Vagina (tissue), 2 donors: ENCODE measurements around the gene FAM216B. TPM values are rescaled to one million over a fixed set of nuclear protein-coding genes. Genes with fewer than 3 reads are reported as not detected.

Experiments used
- DNase-seq, 2 donors: peaks; one replicate each; pipeline ENCODE4 v3.0.0-alpha.2; 2017; ENCODE audit errors: extremely low spot score in 2 of 2
- H3K27ac ChIP-seq: fragments of 200-600 bp; sonication (generic); one replicate; pipeline ENCODE4 v1.5.1; 2019
- H3K27me3 ChIP-seq: fragments of 200-600 bp; sonication (generic); one replicate; pipeline ENCODE4 v1.5.1; 2019
- H3K36me3 ChIP-seq, 2 donors: fragments of 200-600 bp; sonication (generic); one replicate each; pipeline ENCODE4 v1.5.1; 2017 to 2019
- H3K4me1 ChIP-seq: fragments of 200-600 bp; sonication (generic); one replicate; pipeline ENCODE4 v1.5.1; 2019
- H3K4me3 ChIP-seq, 2 donors: fragments of 200-600 bp; sonication (generic); 1 replicate in 1 of 2; 2 replicates in 1 of 2; pipeline ENCODE4 v1.5.1; 2016 to 2019
- H3K9me3 ChIP-seq: fragments of 200-600 bp; sonication (generic); one replicate; pipeline ENCODE4 v1.5.1; 2019
- CTCF ChIP-seq, 3 experiments: fragments of 450-650 bp in 2 of 3; fragments of 200-600 bp in 1 of 3; sonication (generic) in 1 of 3; IDR thresholded peaks; one replicate each; pipeline ENCODE4 v1.5.1; 2017 to 2019; ENCODE audit warnings: antibody characterized with exemption in 3 of 3, mild to moderate bottlenecking in 2 of 3, moderate library complexity in 2 of 3
- POLR2A ChIP-seq, 2 donors: fragments of 450-650 bp; IDR thresholded peaks; one replicate each; pipeline ENCODE4 v1.6.1; 2017; ENCODE audit warnings: antibody characterized with exemption in 2 of 2, mild to moderate bottlenecking in 2 of 2, moderate library complexity in 2 of 2
- POLR2AphosphoS5 ChIP-seq, 2 donors: sonication (generic); formaldehyde crosslinking; IDR thresholded peaks; one replicate each; pipeline ENCODE4 v1.9.0; 2017; ENCODE audit warnings: antibody characterized with exemption in 2 of 2, mild to moderate bottlenecking in 2 of 2, low read depth in 1 of 2; ENCODE audit not compliant: insufficient read depth in 1 of 2
- intact Hi-C: fragments of 100-400 bp; cut with DNase I; formaldehyde crosslinking; loops from one replicate; pipeline ENCODE4 v1.15.1; 2023
- total RNA-seq: library from RNA; depleted of rRNA; stranded (reverse); fragments of >200 nt; gene quantifications from one replicate; pipeline ENCODE4 v1.2.3, GENCODE V29; 2016

FAM216B gene
- total RNA-seq, 1 donor from 2014 or later: not detected

GRCh38 chr13:42800109-42800643 lies 18.8 kb downstream of the FAM216B start:
- Histone ChIP-seq H3K27me3 (no peaks in the 10 kb centered on the region), H3K27ac (no peak overlapping the region), H3K9me3 (no peaks in the 10 kb centered on the region), H3K36me3 (no peaks in the 10 kb centered on the region), H3K4me1 (no peaks in the 10 kb centered on the region), H3K4me3 (no peak overlapping the region)
- intact Hi-C loops: no loop called here
- no peak for TF ChIP-seq POLR2AphosphoS5 (IDR thresholded peaks at IDR 0.05; ENCODE audit: insufficient read depth in 1 of 2, low read depth in 1 of 2)
- TF ChIP-seq CTCF (IDR thresholded peaks at IDR 0.05): no peak
- no peak for TF ChIP-seq POLR2A (IDR thresholded peaks at IDR 0.05)
- no peak for DNase-seq

GRCh38 chr13:42803563-42804204 lies 22.3 kb downstream of the FAM216B start:
- H3K36me3 ChIP-seq: no peaks in the 10 kb centered on the region
- intact Hi-C loops: no loop called here

DNA sequence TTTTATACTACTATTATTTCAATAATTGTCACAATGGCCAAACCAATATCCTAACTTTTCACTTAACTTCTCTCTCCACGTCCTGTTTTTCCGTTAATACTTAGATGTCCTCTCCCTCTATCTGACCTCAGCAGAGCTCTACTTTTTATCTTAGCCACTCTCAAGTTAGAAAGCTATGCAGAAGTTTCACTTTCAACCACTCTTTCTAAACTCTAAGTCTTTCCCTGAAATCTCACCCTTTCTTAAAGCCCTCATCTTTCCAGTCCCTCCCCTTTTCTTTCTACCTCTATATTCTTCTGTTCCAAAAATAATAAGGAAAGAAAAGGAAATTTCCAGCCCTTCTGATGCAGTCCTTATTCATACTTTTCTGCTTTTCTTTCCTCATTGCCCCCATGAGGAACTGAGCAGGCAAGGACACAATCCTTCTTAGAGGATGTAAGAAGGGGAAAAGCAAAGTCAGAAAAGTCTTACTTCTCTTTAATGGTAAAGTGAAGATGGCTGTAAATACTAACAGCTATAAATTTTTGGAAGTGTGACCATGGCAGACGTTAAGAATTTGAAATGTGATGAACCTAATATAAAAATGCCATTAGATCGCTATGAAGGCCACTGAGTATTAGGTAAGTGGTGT lies 23.0 kb downstream of the FAM216B start:
- H3K27me3 ChIP-seq: no peaks in the 10 kb centered on the region
- H3K36me3 ChIP-seq: no peaks in the 10 kb centered on the region
- H3K4me3 ChIP-seq: no peak overlapping the region
- TF ChIP-seq POLR2AphosphoS5 (IDR thresholded peaks at IDR 0.05; ENCODE audit: insufficient read depth in 1 of 2, low read depth in 1 of 2): no peak
- no peak for TF ChIP-seq POLR2A (IDR thresholded peaks at IDR 0.05)
- no peak for TF ChIP-seq CTCF (IDR thresholded peaks at IDR 0.05)
- intact Hi-C loops: no loop called here
- H3K4me1 ChIP-seq: no peaks in the 10 kb centered on the region
- no peak for DNase-seq
- no peak overlapping the region for H3K27ac ChIP-seq
- no peaks in the 10 kb centered on the region for H3K9me3 ChIP-seq

More at GRCh38 chr13:42803563-42804204, 22.3 kb downstream of the FAM216B start:
- Histone ChIP-seq H3K9me3 (no peaks in the 10 kb centered on the region), H3K4me1 (no peaks in the 10 kb centered on the region), H3K4me3 (no peak overlapping the region), H3K27ac (no peak overlapping the region), H3K27me3 (no peaks in the 10 kb centered on the region)
- no peak for DNase-seq
- TF ChIP-seq POLR2AphosphoS5 (IDR thresholded peaks at IDR 0.05; ENCODE audit: insufficient read depth in 1 of 2, low read depth in 1 of 2): no peak
- no peak for TF ChIP-seq POLR2A (IDR thresholded peaks at IDR 0.05)
- TF ChIP-seq CTCF (IDR thresholded peaks at IDR 0.05): no peak

DNA sequence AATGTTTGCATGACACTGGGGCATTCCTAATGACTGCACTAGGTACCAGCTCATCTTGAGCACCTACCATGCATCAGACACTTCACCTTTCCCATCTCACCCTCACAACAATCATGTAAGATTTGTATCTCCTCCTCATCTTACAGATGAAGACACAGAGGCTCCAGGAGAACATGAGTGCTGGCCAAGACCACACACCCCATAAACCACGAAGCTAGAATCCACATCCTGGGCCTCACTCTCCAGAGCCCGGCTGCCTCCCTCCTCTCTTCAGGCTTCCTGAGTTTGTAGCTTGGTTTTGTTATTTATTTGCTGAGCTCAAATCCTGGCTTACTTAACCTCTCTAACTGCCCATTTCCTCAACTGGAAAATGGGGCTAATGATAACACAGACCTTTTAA lies 25.9 kb downstream of the FAM216B start:
- TF ChIP-seq POLR2A (IDR thresholded peaks at IDR 0.05): no peak
- no peak for TF ChIP-seq POLR2AphosphoS5 (IDR thresholded peaks at IDR 0.05; ENCODE audit: insufficient read depth in 1 of 2, low read depth in 1 of 2)
- TF ChIP-seq CTCF (IDR thresholded peaks at IDR 0.05): no peak
- H3K4me1 ChIP-seq: no peaks in the 10 kb centered on the region
- no peak for DNase-seq
- no peak overlapping the region for H3K27ac ChIP-seq
- no peak overlapping the region for H3K4me3 ChIP-seq
- H3K9me3 ChIP-seq: no peaks in the 10 kb centered on the region
- no peaks in the 10 kb centered on the region for H3K27me3 ChIP-seq
- intact Hi-C loops: no loop called here
- H3K36me3 ChIP-seq: no peaks in the 10 kb centered on the region

GRCh38 chr13:42807866-42808265 lies 26.5 kb downstream of the FAM216B start:
- intact Hi-C loops: no loop called here
- Histone ChIP-seq H3K27me3 (no peaks in the 10 kb centered on the region), H3K36me3 (no peaks in the 10 kb centered on the region), H3K9me3 (no peaks in the 10 kb centered on the region), H3K4me1 (no peaks in the 10 kb centered on the region), H3K4me3 (no peak overlapping the region), H3K27ac (no peak overlapping the region)
- no peak for DNase-seq
- TF ChIP-seq POLR2A (IDR thresholded peaks at IDR 0.05): no peak
- TF ChIP-seq POLR2AphosphoS5 (IDR thresholded peaks at IDR 0.05; ENCODE audit: insufficient read depth in 1 of 2, low read depth in 1 of 2): no peak
- no peak for TF ChIP-seq CTCF (IDR thresholded peaks at IDR 0.05)
